Measurements from ENCODE around the gene GPC6. TPM values are rescaled to one million over a fixed set of nuclear protein-coding genes. Genes with fewer than 3 reads are reported as not detected.

Gene GPC6
- polyA plus RNA-seq, 1 donor (not counting 4 experiments of a cell fraction or from before 2014, with no cell fraction given), result 0.42 TPM

DNA sequence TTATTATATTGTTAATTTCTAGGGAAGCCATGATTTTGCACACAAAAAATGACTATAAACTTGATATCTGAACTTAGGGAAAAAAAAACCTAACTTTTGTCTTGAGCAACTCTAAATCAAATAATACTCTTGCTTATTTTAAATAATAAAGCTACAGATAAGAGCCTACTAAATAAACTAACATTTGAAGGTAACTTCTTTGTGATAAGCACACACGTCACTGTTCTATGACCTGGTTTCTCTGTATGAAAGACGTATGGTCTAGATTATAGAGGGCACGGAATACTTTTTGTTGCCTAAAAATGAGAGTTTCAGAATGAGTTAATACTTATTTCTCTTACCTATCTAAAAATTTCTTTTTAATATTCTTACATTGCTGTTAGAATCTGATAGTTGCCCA, 649.6 kb downstream of the GPC6 start:
- TF ChIP-seq CTCF (optimal IDR thresholded peaks at IDR 0.05 in 1 of 3, IDR thresholded peaks at IDR 0.05 in 1 of 3, conservative IDR thresholded peaks at IDR 0.05 in 1 of 3; ENCODE audit: extremely low read depth in 1 of 3, insufficient read depth in 2 of 3, low read length in 3 of 3) (no peak), EZH2 (IDR thresholded peaks at IDR 0.05; ENCODE audit: low read length) (no peak)
- dilution Hi-C loops (cut with MboI; ENCODE audit: extremely low pct_ligation_motif_present, low sequenced_read_pairs), result no loop called here
- DNase-seq (ENCODE audit: low read depth, low spot score) (no peak), FAIRE-seq (no peak)
- Histone ChIP-seq H2AFZ (ENCODE audit: control insufficient read depth, low read length) (no peak overlapping the region), H3K79me2 (ENCODE audit: control insufficient read depth, insufficient read depth, low read length) (no peaks in the 10 kb centered on the region), H4K20me1 (ENCODE audit: control insufficient read depth, extremely low read depth, insufficient read depth, low read length) (no peaks in the 10 kb centered on the region), H3K27ac (ENCODE audit: control insufficient read depth, insufficient read depth, low read length) (no peak overlapping the region), H3K9me1 (ENCODE audit: control insufficient read depth, extremely low read depth, insufficient read depth, low read length) (no peaks in the 10 kb centered on the region), H3K27me3 (ENCODE audit: control insufficient read depth, extremely low read depth, insufficient read depth, low read length) (no peaks in the 10 kb centered on the region), H3K4me1 (ENCODE audit: control insufficient read depth, extremely low read depth, insufficient read depth, low read length) (no peaks in the 10 kb centered on the region), H3K36me3 (ENCODE audit: control insufficient read depth in 2 of 2, extremely low read depth in 1 of 2, insufficient read depth in 2 of 2, low read length in 2 of 2) (no peaks in the 10 kb centered on the region), H3K9me3 (ENCODE audit: control insufficient read depth, low read depth, low read length) (no peaks in the 10 kb centered on the region), H3K9ac (ENCODE audit: control insufficient read depth, extremely low read depth, insufficient read depth, low read length) (no peak overlapping the region), H3K4me2 (ENCODE audit: control insufficient read depth, extremely low read depth, insufficient read depth, low read depth, low read length) (no peak overlapping the region), H3K4me3 (ENCODE audit: control insufficient read depth in 2 of 3, extremely low read depth in 1 of 3, insufficient read depth in 2 of 3, low read depth in 1 of 3, low read length in 3 of 3) (no peak overlapping the region)

- H2AFZ ChIP-seq (ENCODE audit: control insufficient read depth, low read length), result no peak overlapping the region
- TF ChIP-seq CTCF (optimal IDR thresholded peaks at IDR 0.05 in 1 of 3, IDR thresholded peaks at IDR 0.05 in 1 of 3, conservative IDR thresholded peaks at IDR 0.05 in 1 of 3; ENCODE audit: extremely low read depth in 1 of 3, insufficient read depth in 2 of 3, low read length in 3 of 3) (no peak), EZH2 (IDR thresholded peaks at IDR 0.05; ENCODE audit: low read length) (no peak)
- no peaks in the 10 kb centered on the region for H3K36me3 ChIP-seq (ENCODE audit: control insufficient read depth in 2 of 2, extremely low read depth in 1 of 2, insufficient read depth in 2 of 2, low read length in 2 of 2)
- H3K9me3 ChIP-seq (ENCODE audit: control insufficient read depth, low read depth, low read length), result no peaks in the 10 kb centered on the region
- no peaks in the 10 kb centered on the region for H3K79me2 ChIP-seq (ENCODE audit: control insufficient read depth, insufficient read depth, low read length)
- no peaks in the 10 kb centered on the region for H3K9me1 ChIP-seq (ENCODE audit: control insufficient read depth, extremely low read depth, insufficient read depth, low read length)
- no peaks in the 10 kb centered on the region for H3K4me1 ChIP-seq (ENCODE audit: control insufficient read depth, extremely low read depth, insufficient read depth, low read length)
- H3K4me3 ChIP-seq (ENCODE audit: control insufficient read depth in 2 of 3, extremely low read depth in 1 of 3, insufficient read depth in 2 of 3, low read depth in 1 of 3, low read length in 3 of 3), result no peak overlapping the region
- H3K27me3 ChIP-seq (ENCODE audit: control insufficient read depth, extremely low read depth, insufficient read depth, low read length), result no peaks in the 10 kb centered on the region
- no peaks in the 10 kb centered on the region for H4K20me1 ChIP-seq (ENCODE audit: control insufficient read depth, extremely low read depth, insufficient read depth, low read length)
- dilution Hi-C loops (cut with MboI; ENCODE audit: extremely low pct_ligation_motif_present, low sequenced_read_pairs), result no loop called here
- no peak overlapping the region for H3K4me2 ChIP-seq (ENCODE audit: control insufficient read depth, extremely low read depth, insufficient read depth, low read depth, low read length)
- DNase-seq (ENCODE audit: low read depth, low spot score) (no peak), FAIRE-seq (no peak)
- no peak overlapping the region for H3K9ac ChIP-seq (ENCODE audit: control insufficient read depth, extremely low read depth, insufficient read depth, low read length)
- H3K27ac ChIP-seq (ENCODE audit: control insufficient read depth, insufficient read depth, low read length), result no peak overlapping the region
Measured at GRCh38 chr13:93878675-93879074, 652.1 kb downstream of the GPC6 start.

Measured in keratinocyte (primary cell).